GM12865 (cell line): ENCODE results near the gene DCAF16.

Source experiments
- DNase-seq: peaks from one replicate; pipeline ENCODE4 v3.0.0; 2010; ENCODE audit warnings: low read depth
- H3K4me3 ChIP-seq: 2 replicates; pipeline ENCODE4 v1.5.1; 2011; ENCODE audit warnings: mild to moderate bottlenecking, low read depth, low read length, control low read depth
- CTCF ChIP-seq: IDR thresholded peaks from 2 replicates; pipeline ENCODE4 v1.5.1; 2011; ENCODE audit warnings: low read length, control low read depth, low read depth, inconsistent platforms; ENCODE audit not compliant: insufficient read depth; ENCODE audit errors: missing control alignments

The DCAF16 gene

GRCh38 chr4:17785858-17786257 is 24.7 kb downstream of the DCAF16 start:
- DNase-seq = no peak
- TF ChIP-seq CTCF = no peak
- H3K4me3 ChIP-seq = no peak overlapping the region

GRCh38 chr4:17781300-17782287 is 29.0 kb downstream of the DCAF16 start, which contains the start of gene FAM184B:
Gene FAM184B (minus strand): TSS chr4:17781621. CDS start chr4:17781299, 322 bp downstream.
- TF ChIP-seq CTCF = no peak
- no peak for DNase-seq
- no peak within 1 kb of the TSS for H3K4me3 ChIP-seq

GRCh38 chr4:17780501-17781299 is 29.9 kb downstream of the DCAF16 start:
- no peak overlapping the region for H3K4me3 ChIP-seq
- DNase-seq = no peak
- no peak for TF ChIP-seq CTCF

- no peak for TF ChIP-seq CTCF
- H3K4me3 ChIP-seq = no peak overlapping the region
- no peak for DNase-seq
Measured at GRCh38 chr4:17778431-17778830, 32.1 kb downstream of the DCAF16 start.

- DNase-seq = no peak
- no peak for TF ChIP-seq CTCF
- H3K4me3 ChIP-seq = no peak overlapping the region
Measured at GRCh38 chr4:17773135-17773698, 37.3 kb downstream of the DCAF16 start.

GRCh38 chr4:17771284-17771908 is 39.2 kb downstream of the DCAF16 start:
- H3K4me3 ChIP-seq = no peak overlapping the region
- no peak for TF ChIP-seq CTCF
- no peak for DNase-seq
